NCI-H510A treated with DMSO at 0.1 percent for 48 hours (cell line): ENCODE results near the gene SCT.

ENCODE experiments used
- DNase-seq: peaks from one replicate; lab custom pipeline; 2025; lab: John Stamatoyannopoulos, UW

Gene SCT

DNA sequence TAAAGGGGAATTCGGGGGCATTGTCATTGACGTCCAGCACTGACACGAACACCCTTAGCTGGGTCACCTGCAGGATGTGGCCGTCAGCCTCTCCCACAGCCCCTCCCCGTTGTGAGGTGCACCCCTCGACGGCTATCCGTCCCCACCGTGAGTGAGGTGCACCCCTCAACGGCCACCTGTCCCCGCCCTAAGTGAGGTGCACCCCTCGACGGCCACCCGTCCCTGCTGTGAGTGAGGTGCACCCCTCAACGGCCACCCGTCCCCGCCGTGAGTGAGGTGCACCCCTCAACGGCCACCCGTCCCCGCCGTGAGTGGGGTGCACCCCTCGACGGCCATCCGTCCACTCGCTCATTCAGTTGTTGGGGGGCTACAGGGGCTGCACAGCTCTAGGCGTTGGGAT, 5.1 kb downstream of the SCT start:
- DNase-seq = no peak

DNA sequence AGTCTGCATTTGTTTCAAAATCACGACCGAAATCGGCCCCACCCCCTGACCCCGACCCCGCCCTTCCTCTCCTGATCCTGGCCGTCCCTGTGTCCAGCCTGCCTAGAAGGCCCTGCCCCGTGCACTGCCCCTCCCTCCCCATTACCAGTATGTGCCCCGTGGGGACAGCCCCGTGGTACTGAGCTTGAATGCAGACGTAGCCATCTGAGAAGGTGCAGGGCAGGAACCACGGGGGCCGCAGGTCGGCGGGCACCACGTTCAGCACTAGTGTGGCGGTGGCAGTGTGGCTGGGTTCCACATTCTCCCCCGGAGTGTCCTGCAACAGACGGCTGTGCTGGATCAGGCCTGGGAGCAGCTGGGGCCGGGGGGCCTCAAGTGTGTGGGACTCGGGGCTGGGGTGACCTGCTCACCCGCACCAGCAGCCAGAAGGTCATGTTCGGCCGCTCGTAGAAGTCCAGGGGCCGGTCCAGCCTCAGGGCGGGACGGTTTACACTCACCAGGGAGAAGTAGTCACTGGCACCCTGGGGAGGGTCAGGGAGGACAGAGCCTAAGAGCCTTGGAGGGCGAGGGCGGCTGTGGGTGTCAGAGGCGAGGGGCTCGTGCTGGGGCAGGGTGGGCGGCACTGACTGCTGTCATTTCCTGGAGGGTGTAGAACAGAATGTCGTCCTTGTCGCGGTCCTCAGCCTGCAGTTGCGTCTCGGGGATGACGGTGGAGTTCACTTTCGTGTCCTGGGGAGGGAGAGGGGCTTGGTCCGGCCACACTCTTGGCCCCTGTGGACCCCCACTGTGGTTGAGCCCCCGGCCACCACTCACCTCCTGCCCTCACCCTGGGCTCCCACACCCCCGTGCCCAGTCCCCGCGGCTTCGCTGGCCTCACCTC, 5.8 kb downstream of the SCT start:
- no peak for DNase-seq

DNA sequence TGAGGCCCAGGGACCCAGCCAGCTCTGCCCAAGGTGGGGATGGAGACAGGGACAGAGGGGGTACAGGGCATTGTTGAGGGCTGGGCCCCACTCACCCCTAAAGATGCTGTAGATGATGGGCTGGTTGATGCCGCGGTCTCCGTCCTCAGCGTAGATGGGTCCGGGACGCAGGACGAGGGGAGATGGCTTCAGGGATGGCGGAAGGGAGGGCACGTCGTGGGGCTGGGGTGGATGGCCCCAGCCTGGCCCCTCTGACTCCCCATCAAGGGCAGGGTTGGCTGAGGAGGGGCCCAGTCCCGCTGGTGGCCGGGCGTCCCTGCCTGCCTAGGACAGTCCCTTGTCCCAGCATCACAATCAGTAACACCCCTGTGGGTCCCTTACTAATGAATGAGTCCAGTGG, 6.8 kb downstream of the SCT start:
- DNase-seq = no peak

DNA sequence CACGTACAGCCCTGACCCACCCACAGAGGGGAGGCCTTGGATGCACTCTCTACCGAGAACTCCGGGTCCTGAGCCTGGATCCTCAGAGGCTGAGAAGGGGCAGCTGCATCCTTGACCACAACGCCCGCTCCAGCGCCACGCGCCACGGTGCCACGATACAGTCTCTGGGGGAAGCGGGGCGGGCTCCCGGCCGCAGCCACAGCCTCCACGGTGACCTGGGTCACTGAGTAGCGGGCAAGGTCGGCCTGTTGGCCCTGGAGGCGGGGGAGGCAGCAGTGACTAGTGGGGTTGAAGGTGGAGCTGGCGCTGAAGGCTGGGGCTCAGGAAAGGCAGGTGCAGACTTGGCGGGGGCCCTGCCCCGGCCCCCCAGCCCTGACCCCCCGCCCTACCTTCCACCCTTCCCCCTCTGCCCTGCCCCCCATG, 7.3 kb downstream of the SCT start:
- DNase-seq = no peak

DNA sequence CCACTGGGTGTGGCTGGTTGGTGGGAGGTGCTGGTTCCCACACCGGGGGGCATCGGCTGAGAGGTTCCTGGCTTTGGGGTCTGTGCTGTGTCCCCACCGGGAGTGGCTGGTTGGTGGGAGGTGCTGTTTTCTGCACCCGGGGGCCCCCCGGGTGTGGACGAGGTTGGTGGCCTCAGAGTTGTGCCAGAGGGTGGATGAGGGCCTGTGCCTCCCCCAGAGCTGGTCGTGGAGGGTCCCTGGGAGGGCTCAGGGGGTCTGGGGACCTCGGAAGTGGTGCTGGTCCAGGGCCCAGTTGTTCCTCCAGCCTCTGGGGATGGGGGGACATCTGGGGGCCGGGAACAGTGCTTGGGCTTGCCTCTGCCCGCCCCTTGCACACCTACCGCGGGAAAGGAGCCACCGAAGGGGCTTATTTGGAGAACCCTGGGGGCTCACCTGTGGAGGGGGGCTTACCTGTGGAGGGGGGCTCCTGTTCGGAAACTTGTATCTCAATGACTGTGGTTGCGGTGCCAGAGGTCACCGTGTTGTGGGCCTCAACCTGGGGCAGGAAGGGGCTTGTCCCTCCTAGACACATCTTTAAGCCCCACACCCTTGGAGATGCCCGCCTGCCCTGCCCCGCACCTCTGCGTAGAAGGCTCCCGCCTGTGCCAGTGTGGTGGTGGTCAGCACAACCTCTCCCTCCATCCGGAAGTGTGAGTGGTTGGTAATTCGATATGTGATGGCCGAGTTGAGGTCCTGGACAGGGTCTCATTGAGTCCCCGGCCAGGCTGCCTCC, 7.9 kb downstream of the SCT start:
- DNase-seq = no peak

DNA sequence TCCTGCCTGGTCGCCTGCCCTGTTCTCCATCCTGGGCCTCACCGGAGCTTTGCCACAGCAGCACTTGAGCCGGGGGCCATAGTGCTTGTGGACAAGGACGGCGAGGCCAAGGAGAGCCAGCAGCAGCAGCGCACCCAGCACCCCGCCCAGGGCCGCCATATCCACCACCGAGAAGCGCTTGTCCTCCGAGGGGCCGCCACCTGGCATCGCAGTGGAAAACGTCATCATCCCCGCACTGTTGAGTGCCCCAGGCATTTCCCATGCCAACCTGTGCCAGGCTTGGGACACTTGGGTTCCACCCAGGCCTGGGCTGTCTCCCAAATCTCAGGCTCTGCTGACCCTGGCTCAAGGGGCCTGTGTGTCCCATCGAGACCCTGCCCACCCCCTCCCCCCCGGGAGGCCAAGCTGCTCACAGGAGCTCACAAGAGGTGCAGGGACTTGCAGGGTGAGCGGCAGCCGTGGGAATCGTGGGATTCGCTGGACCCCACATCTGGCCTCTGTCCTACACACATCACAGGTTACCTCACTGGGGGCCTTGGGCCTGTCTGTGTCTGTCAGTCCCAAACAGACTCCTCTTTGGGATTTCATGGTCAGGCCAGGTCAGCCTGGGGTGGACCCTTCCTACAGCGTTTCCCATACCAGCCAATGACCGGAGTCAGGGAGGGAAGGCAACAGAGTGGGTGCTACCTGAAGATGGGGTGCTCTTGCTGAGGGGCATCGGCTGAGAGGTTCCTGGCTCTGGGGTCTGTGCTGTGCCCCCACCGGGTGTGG, 8.9 kb downstream of the SCT start:
- no peak for DNase-seq

DNA sequence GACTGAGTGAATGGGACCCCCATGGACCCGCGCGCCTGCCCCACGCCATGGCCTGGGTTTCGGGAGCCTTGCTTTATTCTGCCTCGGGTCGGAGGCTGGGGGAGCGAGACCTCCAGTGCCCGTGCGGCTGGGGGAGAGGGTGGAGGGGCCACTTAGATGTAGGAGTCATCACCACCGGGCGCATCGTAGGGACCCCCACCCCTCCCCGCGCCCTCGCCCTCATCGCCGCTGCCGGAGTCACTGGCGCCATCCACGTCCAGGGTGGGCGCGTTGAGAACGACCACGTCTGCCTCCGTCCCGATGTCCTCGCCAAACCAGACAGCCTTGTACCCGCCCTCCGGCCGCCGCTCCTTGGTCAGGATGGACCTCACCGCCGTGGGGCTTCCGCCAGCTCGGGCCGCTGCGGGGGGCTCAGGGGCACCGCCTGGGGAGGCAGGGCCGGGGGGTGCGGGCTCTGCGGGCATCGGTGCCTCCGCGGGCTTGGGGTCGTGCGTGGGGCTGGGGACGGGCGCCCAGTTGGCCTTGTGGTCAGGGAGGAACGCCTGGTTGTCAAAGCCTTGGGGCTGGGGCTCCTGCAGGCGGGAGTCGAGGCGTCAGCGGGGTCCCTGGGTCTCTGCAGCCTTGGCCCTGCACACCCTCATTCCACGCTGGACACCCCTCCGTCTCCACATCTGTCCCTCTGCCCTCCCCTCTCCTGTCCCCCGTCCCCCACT, 9.6 kb downstream of the SCT start:
- DNase-seq = no peak

DNA sequence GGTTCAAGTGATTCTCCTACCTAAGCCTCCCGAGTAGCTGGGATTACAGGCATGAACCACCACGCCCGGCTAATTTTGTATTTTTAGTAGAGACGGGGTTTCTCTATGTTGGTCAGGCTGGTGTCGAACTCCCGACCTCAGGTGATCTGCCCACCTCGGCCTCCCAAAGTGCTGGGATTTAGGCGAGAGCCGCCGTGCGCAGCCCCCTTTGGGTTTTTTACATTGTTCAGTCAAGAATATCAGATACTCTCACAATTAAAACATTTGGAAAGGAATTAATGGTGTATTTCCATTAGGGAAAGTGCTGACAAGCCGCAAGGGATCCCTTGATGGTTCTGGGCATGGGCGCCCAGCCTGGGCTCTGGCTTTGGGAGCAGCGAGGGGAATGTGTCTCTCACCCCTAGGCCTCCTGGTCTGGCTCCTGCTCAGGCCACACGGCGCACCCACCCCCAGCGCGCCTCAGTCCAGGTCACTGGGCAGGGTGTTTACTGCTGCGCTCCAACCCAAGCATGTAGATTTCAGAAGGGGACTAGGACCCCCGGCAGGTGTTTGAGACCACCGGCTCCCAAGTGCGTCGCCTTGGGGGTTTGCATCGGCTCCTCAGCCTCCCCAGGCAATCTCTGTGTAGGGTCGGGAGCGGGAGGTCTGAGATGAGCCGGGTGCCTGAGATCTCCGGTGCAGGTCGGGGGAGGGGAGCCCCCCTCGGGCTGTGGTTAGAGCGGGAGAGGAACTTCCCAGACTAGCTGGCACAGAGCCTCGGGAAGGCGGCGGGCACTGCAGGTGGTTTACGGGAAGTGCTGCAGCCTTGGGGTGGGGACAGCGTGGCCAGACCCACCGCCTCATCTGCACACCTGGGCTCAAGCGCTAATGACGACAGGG, 10.4 kb downstream of the SCT start:
- DNase-seq = no peak

DNA sequence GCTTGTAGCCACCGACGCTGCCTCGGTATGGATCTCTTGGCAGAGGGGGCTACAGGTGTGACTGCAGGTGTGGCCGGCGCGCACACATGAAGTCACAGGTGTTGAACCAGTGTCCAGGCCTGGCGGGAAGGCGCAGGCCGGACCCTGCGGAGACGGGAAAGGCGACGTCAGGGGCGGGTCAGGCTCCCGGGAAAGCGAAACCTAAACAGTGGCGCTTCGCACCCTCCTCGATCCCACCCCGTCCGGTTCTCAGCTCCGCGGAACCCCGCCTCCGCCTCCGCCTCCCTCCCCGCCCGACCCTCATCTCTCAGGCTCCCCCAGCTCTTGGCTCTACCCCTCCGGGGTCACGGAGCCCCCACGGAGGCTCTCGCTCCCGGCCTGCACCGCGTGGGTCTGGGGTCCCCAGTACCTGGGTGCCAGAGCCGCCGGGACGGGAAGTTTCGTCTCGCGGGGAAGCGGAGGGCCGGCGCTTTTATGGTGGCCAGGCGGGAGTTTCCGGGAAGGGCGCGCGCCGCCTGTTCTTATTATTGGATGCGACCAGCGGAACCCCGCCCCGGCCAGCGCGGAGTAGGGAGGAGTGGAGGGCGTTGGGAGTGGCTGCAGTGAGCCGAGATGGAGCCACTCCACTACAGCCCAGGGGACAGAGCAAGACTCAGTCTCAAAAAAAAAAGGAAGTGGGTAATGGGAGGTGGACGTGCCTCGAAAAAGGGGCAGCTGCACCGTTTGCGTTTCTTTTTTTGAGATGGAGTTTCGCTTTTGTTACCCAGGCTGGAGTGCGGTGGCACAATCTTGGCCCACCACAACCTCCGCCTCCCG, 11.3 kb downstream of the SCT start, which contains the start of gene IRF7:
Gene IRF7 (minus strand): TSS at position 447 of the 816 bp plus-strand sequence. CDS start 586 bp downstream, outside the sequence.
- DNase-seq = peak; percentile 82

DNA sequence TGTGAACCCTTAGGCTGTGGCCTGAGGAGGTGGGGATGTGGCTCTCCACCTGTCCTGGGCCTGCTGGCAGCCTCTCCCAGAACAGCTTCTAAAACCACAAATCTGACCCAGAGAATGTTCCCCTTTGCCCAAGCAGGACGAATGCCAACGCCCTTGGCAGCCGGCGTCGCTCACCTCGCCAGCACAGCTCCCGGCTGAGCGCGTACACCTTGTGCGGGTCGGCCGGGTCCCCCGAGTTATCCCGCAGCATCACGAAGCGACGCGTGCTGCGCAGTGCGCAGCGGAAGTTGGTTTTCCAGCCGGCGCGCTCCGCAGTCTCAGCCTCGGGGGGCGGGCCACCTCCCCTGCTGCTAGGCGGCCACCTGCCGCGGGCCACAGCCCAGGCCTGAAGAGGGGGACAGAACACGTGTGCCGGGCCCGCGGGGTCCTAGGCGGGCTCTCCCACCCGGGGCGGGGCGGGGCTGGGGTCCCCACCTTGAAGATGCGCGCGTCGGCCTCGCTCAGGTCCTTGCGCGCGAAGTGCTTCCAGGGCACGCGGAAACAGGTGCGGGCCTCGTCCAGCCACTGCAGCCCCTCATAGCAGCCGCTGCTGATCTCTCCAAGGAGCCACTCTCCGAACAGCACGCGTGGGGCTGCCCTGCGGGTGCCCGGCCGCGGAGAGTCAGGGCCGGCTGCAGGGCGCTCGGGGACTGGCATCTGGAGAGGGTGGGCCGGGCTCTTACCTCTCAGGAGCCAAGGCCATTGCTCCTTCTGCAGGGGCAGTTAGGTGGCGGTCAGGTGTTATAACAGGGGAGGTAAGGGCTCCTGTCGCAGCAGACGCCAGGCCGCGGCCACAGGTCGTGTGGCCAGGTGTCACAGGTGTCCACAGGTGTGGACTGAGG, 12.1 kb downstream of the SCT start:
- DNase-seq = no peak

DNA sequence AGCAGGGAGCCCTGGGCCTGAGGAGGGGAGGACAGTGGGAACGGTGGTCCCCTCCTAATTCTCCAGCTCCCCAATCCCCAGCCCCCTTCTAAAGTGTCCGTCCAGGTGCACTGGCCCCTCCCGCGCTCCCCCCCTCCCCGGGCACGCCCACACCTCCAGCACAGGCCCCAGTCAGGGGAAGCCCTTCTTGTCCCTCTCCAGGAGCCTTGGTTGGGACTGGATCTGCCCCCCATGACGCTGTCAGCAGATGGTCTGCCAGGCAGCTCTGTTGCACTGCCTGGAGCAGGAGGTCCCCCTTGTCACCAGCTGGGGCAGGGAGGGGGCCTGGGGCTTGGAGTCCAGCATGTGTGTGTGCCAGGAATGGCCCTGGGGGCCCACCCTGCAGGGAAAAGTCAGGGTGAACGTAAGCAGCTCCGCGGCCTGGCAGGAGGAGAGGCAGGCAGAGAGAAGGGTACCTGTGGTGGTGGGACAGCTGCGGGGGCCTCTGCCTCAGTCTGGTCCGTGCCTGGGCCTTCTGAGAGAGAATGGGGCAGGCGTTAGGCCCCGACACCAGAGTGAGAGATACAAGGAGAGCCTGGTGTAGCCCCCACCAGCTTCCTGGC, 12.9 kb downstream of the SCT start:
- no peak for DNase-seq

DNA sequence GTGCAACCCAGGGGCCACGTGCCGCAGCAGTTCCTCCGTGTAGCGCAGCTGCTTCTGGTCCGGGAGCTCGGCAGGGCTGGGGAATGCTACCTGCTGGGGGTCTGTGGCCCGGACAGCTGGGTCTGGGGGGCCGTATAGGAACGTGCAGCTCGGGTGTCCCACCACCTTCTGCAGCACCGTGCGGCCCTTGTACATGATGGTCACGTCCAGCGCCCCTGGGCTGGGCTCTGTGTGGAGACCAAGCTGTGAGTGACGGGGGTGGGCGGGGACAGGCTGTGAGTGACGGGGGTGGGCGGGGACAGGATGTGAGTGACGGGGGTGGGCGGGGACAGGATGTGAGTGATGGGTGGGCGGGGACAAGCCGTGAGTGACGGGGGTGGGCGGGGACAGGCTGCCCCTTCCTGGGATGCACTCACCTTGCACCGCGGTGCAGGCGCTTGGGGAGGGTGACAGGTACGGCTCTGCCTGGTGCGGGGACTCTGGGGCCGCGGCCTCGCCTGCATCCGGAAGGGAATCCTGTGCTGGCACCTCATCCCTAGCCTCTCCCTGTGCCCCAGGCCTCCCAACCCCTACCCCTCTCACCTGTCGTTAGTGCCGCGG, 13.5 kb downstream of the SCT start:
- peak; percentile 8 for DNase-seq

DNA sequence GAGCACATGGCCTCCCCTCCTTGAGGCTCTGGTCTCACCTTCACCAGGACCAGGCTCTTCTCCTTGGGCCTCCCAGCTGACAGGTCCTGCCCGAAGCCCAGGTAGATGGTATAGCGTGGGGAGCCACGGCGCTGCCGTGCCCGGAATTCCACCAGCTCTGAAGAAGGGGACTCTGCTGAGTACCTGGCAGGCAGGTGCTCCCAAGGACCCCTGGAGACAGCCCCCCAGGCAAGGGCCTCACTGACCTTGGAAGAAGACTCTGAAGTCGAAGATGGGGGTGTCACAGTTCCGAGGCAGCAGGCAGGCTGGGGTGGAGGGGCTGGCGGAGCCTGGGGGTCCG, 14.1 kb downstream of the SCT start:
- no peak for DNase-seq

DNA sequence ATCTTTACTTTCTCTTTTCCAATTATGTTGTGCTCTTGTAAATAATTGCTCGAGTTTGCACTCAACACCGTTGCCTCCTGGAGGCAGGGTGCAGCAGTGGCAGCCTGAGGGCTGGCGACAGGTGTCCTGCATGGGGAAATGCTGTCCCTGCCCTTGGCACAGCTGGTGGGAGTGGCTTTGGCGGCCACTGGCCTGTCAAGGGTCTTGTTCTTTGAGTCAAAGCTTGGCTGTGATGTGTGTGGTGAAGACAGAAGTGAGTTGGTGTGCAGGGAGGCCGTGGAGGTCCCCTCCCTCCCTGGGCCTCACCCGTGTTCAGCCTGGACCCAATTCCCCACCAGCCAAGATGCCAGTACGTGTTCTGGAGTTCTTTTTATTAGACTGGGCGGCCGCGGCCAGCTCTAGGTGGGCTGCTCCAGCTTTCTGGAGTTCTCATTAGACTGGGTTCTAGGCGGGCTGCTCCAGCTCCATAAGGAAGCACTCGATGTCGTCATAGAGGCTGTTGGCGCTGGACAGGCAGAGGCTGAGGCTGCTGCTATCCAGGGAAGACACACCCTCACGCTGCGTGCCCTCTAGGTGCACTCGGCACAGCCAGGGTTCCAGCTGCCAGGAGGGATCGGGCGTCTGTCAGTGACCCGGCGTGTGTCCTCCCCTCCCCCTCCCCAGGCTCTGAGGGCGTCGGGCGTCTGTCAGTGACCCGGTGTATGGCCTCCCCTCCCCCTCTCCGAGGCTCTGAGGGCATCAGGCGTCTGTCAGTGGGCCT, 14.6 kb downstream of the SCT start:
- peak; percentile 47 for DNase-seq

DNA sequence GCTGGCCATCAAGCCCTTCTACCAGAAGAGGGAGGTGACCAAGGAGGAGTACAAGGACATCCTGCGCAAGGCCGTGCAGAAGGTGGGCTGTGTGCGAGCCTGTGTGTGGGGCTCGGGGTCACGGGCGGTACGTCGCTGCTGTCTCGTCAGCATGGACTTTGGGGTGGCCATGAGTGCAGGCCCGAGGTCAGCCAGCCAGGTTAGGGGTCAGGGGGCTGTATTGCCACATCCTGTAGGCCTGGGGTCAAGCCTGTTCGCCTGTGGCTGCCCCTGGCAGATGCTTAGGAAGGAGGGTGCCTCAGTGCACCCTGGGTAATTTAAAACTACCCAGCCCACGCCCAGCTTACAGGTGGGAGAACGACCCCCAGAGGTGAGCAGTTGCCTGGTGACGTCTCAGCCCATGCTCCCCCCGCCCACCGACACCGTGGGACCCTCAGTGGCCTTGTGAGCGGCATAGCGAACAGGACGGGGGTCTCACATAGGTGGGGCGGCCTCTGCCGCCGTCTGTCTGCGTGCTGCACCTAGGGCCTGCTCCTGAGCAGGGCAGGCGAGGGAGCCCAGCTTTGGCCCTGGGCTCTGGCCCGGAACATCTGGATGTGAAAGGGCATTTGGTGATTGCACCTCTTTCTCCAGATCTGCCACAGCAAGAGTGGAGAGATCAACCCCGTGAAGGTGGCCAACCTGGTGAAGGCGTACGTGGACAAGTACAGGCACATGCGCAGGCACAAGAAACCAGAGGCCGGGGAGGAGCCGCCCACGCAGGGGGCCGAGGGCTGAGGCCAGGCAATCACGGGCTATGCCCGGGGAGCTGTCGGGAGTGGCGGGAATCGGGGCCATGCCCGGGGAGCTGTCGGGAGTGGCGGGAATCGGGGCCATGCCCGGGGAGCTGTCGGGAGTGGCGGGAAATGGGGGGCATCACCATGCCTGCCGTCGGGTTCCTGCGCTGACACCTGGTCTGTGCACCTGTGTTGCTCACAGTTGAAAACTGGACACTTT, 15.7 kb downstream of the SCT start:
- no peak for DNase-seq

DNA sequence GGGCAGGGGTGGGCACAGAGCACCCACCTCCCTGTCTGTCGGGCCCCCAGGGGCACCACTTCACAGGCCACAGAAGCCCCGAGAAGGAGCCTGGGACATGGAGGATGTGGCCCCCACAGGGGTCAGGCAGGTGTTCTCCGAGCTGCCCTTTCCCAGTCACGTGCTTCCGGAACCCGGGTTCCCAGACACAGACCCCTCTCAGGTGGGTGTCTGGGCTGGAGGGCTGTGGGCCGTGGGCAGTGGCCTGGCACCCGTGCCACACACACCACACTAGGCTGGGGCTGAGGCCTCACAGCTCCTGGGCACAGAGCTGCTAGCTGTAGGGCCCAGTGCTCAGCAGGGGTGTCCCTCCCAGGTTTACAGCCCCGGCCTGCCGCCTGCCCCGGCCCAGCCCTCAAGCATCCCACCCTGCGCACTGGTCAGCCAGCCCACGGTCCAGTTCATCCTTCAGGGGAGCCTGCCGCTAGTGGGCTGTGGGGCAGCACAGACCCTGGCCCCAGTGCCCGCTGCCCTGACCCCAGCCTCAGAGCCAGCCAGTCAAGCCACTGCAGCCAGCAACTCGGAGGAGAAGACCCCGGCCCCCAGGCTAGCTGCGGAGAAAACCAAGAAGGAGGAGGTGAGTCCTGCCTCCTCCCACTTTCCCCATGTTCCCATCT, 16.7 kb downstream of the SCT start:
- no peak for DNase-seq
